Neural cell (in vitro differentiated cells): Measurements from ENCODE around the gene TBC1D14.

Experiments
- EP300 ChIP-seq: fragments of 450-650 bp; conservative IDR thresholded peaks from 2 replicates; pipeline ENCODE4 v1.6.1; 2014; ENCODE audit warnings: antibody characterized with exemption, mild to moderate bottlenecking, moderate library complexity; ENCODE audit not compliant: poor library complexity, severe bottlenecking
- EZH2 ChIP-seq: fragments of 200-600, 300-800 bp; shearing (Covaris generic), sonication (generic); IDR thresholded peaks from 2 replicates; pipeline ENCODE4 v1.6.1; 2014; ENCODE audit warnings: antibody characterized with exemption, low read length, borderline replicate concordance, mild to moderate bottlenecking; ENCODE audit not compliant: insufficient read depth, poor library complexity, severe bottlenecking
- POLR2AphosphoS5 ChIP-seq: IDR thresholded peaks from 2 replicates; pipeline ENCODE4 v1.6.1; 2012
- RAD21 ChIP-seq: fragments of 450-650 bp; conservative IDR thresholded peaks from 2 replicates; pipeline ENCODE4 v1.6.1; 2014; ENCODE audit warnings: antibody characterized with exemption, mild to moderate bottlenecking, moderate library complexity
- SMC3 ChIP-seq: fragments of 450-650 bp; conservative IDR thresholded peaks from 2 replicates; pipeline ENCODE4 v1.6.1; 2014; ENCODE audit warnings: antibody characterized with exemption, mild to moderate bottlenecking, moderate library complexity; ENCODE audit not compliant: poor library complexity
- TAF1 ChIP-seq: IDR thresholded peaks from 2 replicates; pipeline ENCODE4 v1.6.1; 2012; ENCODE audit warnings: low read depth
- TF ChIP-seq, protein P1 (sequence below): fragments of 450-650 bp; IDR thresholded peaks from 2 replicates; pipeline ENCODE4 v1.5.1; 2014; ENCODE audit warnings: antibody characterized with exemption, mild to moderate bottlenecking, moderate library complexity; ENCODE audit not compliant: poor library complexity, severe bottlenecking
- TF ChIP-seq, protein P2 (sequence below): IDR thresholded peaks from 2 replicates; pipeline ENCODE4 v1.6.1; 2012; ENCODE audit warnings: borderline replicate concordance

DNA sequence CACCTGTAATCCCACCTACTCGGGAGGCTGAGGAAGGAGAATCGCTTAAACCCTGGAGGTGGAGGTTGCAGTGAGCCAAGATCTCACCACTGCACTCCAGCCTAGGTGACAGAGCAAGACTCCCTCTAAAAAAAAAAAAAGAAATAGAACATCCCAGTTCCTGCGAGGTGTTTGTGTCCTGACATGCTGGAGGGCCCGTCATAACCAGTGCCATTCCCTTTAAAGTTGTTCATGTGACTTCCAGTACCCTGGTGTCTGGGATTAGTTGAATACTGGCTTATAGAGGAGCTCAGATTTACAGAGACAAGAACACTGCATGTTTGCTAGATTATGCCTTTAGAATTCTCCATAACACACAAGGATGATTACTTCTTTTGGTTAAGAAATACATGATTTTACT lies 95.9 kb downstream of the TBC1D14 start:
- TF ChIP-seq, protein P1, sequence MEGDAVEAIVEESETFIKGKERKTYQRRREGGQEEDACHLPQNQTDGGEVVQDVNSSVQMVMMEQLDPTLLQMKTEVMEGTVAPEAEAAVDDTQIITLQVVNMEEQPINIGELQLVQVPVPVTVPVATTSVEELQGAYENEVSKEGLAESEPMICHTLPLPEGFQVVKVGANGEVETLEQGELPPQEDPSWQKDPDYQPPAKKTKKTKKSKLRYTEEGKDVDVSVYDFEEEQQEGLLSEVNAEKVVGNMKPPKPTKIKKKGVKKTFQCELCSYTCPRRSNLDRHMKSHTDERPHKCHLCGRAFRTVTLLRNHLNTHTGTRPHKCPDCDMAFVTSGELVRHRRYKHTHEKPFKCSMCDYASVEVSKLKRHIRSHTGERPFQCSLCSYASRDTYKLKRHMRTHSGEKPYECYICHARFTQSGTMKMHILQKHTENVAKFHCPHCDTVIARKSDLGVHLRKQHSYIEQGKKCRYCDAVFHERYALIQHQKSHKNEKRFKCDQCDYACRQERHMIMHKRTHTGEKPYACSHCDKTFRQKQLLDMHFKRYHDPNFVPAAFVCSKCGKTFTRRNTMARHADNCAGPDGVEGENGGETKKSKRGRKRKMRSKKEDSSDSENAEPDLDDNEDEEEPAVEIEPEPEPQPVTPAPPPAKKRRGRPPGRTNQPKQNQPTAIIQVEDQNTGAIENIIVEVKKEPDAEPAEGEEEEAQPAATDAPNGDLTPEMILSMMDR: no peak
- no peak for TF ChIP-seq SMC3
- TF ChIP-seq TAF1: no peak
- TF ChIP-seq POLR2AphosphoS5: no peak
- no peak for TF ChIP-seq EZH2
- TF ChIP-seq EP300: no peak
- TF ChIP-seq, protein P2, sequence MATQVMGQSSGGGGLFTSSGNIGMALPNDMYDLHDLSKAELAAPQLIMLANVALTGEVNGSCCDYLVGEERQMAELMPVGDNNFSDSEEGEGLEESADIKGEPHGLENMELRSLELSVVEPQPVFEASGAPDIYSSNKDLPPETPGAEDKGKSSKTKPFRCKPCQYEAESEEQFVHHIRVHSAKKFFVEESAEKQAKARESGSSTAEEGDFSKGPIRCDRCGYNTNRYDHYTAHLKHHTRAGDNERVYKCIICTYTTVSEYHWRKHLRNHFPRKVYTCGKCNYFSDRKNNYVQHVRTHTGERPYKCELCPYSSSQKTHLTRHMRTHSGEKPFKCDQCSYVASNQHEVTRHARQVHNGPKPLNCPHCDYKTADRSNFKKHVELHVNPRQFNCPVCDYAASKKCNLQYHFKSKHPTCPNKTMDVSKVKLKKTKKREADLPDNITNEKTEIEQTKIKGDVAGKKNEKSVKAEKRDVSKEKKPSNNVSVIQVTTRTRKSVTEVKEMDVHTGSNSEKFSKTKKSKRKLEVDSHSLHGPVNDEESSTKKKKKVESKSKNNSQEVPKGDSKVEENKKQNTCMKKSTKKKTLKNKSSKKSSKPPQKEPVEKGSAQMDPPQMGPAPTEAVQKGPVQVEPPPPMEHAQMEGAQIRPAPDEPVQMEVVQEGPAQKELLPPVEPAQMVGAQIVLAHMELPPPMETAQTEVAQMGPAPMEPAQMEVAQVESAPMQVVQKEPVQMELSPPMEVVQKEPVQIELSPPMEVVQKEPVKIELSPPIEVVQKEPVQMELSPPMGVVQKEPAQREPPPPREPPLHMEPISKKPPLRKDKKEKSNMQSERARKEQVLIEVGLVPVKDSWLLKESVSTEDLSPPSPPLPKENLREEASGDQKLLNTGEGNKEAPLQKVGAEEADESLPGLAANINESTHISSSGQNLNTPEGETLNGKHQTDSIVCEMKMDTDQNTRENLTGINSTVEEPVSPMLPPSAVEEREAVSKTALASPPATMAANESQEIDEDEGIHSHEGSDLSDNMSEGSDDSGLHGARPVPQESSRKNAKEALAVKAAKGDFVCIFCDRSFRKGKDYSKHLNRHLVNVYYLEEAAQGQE: no peak
- no peak for TF ChIP-seq RAD21
